Natural killer cell (primary cell): ENCODE data around the gene CYP8B1. TPM values are rescaled to one million over a fixed set of nuclear protein-coding genes. Genes with fewer than 3 reads are reported as not detected.

Experiments used
- ATAC-seq, 3 donors: fragments of 150-1000 bp in 2 of 3; fragments of 200-7000 bp in 1 of 3; cut with Tn5 transposase; 1 replicate in 1 of 3; 2 replicates in 2 of 3; pipeline ENCODE4 v1.10.0; 2021; ENCODE audit warnings: mild to moderate bottlenecking in 2 of 3, moderate library complexity in 2 of 3
- DNase-seq, 2 donors: peaks; one replicate each; pipeline versions ENCODE4 v3.0.0 to v3.0.0-alpha.2; 2013 to 2021; ENCODE audit warnings: mixed read lengths in 1 of 2
- H3K27ac ChIP-seq: one replicate; pipeline ENCODE4 v1.5.1; 2013; ENCODE audit warnings: mild to moderate bottlenecking, low read length
- H3K27me3 ChIP-seq: one replicate; pipeline ENCODE4 v1.6.1; 2013; ENCODE audit warnings: low read length; ENCODE audit not compliant: control insufficient read depth, insufficient read depth
- H3K36me3 ChIP-seq: one replicate; pipeline ENCODE4 v1.6.1; 2013; ENCODE audit warnings: low read length; ENCODE audit not compliant: control insufficient read depth, insufficient read depth
- H3K4me1 ChIP-seq: one replicate; pipeline ENCODE4 v1.6.1; 2013; ENCODE audit warnings: low read length; ENCODE audit not compliant: control insufficient read depth, insufficient read depth
- H3K4me3 ChIP-seq: one replicate; pipeline ENCODE4 v1.5.1; 2013; ENCODE audit warnings: low read length
- H3K9me3 ChIP-seq: one replicate; pipeline ENCODE4 v1.6.1; 2013; ENCODE audit warnings: low read length; ENCODE audit not compliant: control insufficient read depth, insufficient read depth
- H3K27ac Mint-ChIP-seq, 2 donors: one replicate each; pipeline ENCODE4 v1.8.0; 2022; ENCODE audit warnings: mild to moderate bottlenecking in 2 of 2, mixed read lengths in 2 of 2, moderate library complexity in 1 of 2
- H3K27me3 Mint-ChIP-seq, 2 donors: one replicate each; pipeline ENCODE4 v1.8.0; 2022; ENCODE audit warnings: low read depth in 2 of 2, mixed read lengths in 2 of 2
- H3K36me3 Mint-ChIP-seq: one replicate; pipeline ENCODE4 v1.8.0; 2022; ENCODE audit warnings: mixed read lengths
- H3K4me1 Mint-ChIP-seq, 2 donors: one replicate each; pipeline ENCODE4 v1.8.0; 2022; ENCODE audit warnings: mixed read lengths in 2 of 2
- H3K4me3 Mint-ChIP-seq: one replicate; pipeline ENCODE4 v1.8.0; 2022; ENCODE audit warnings: mild to moderate bottlenecking, moderate library complexity, mixed read lengths
- H3K9me3 Mint-ChIP-seq, 2 donors: one replicate each; pipeline ENCODE4 v1.8.0; 2022; ENCODE audit warnings: mixed read lengths in 2 of 2
- WGBS: methylation state at CpG from one replicate; pipeline ENCODE4 v1.1.7; 2013; ENCODE audit warnings: missing lambda C conversion rate; ENCODE audit not compliant: insufficient coverage; 5-methylcytosine and 5-hydroxymethylcytosine counted together
- intact Hi-C: fragments of 100-400 bp; cut with micrococcal nuclease; formaldehyde crosslinking; loops from one replicate; pipeline ENCODE4 v1.14.2; 2022
- total RNA-seq, 4 donors: library from RNA; stranded (reverse); fragments of 120-200 nt in 1 of 4; gene quantifications; one replicate each; pipeline versions ENCODE4 v1.2.3 to v1.2.4, GENCODE V29; 2013 to 2022
- TF ChIP-seq, protein P1 (sequence below): fragments of 200-600 bp; IDR thresholded peaks from one replicate; pipeline ENCODE4 v1.8.0; 2022; ENCODE audit warnings: antibody characterized with exemption

The CYP8B1 gene
- total RNA-seq, 3 donors from 2014 or later (not counting 1 experiment from before 2014, with no cell fraction given), result not detected

DNA sequence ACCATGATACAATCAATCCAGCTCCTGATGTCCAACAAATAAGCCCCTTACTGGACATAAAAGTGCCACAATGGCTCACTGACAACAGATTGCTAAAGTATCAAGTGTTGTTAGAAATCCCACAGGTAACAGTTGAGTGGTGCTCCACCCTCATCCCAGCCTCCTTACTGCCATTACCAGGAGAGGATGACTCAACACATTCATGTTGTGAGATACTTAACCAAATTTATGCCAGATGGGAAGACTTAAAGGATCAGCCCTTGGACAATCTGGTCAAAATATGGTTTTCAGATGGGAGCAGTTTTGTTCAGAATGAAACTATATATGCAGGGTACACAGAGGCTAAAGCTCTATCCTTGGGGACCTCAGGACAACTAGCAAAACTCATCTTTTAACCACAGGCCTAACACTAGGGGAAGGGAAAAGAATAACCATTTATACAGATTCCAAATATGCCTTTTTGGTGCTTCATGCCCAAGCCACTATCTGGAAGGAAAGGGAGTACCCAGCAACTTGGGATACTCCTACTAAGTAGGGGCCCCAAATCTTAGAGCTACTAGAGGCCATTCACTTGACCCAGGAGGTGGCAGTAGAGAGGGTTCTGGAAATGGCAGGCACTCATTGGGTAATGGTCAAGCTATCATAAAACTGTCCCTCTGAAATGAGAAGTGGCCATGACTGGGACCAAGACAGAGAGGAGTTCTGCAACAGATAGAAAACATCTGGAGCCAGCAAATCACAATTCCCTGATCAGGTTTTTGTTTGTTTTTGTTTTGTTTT is 23.4 kb upstream of the CYP8B1 start:
- Histone ChIP-seq H3K36me3 (no peaks in the 10 kb centered on the region), H3K4me3 (no peak overlapping the region), H3K4me1 (no peaks in the 10 kb centered on the region), H3K27me3 (peaks cover 3% of the 10 kb centered on the region), H3K27ac (no peak overlapping the region), H3K9me3 (no peaks in the 10 kb centered on the region)
- intact Hi-C loops, result no loop called here
- Mint-ChIP-seq H3K4me3 (no peak overlapping the region), H3K27me3 (peaks cover 17 to 21% of the 10 kb centered on the region in 2 donors), H3K4me1 (no peaks in the 10 kb centered on the region), H3K9me3 (peaks cover under 1 to 5% of the 10 kb centered on the region in 2 donors), H3K27ac (no peak overlapping the region), H3K36me3 (peaks cover 6% of the 10 kb centered on the region)
- no peak for ATAC-seq
- DNase-seq, result no peak
- TF ChIP-seq, protein P1, sequence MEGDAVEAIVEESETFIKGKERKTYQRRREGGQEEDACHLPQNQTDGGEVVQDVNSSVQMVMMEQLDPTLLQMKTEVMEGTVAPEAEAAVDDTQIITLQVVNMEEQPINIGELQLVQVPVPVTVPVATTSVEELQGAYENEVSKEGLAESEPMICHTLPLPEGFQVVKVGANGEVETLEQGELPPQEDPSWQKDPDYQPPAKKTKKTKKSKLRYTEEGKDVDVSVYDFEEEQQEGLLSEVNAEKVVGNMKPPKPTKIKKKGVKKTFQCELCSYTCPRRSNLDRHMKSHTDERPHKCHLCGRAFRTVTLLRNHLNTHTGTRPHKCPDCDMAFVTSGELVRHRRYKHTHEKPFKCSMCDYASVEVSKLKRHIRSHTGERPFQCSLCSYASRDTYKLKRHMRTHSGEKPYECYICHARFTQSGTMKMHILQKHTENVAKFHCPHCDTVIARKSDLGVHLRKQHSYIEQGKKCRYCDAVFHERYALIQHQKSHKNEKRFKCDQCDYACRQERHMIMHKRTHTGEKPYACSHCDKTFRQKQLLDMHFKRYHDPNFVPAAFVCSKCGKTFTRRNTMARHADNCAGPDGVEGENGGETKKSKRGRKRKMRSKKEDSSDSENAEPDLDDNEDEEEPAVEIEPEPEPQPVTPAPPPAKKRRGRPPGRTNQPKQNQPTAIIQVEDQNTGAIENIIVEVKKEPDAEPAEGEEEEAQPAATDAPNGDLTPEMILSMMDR, result no peak

DNA sequence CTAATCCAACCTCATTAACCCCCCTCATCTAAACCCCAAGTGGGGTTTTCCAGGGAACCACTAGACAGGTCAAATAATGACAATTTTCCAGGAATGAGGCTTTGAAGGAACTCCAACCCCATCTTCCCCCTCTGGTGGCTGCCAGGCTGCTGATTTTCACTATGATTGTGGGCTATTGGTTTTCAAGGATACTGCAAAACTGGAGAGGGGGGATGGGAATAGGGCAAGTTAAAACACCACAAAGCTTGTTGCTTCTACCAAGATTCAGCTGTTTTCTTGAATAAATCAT is 19.8 kb upstream of the CYP8B1 start:
- Mint-ChIP-seq H3K36me3 (no peaks in the 10 kb centered on the region), H3K9me3 (no peaks in the 10 kb centered on the region), H3K27ac (no peak overlapping the region), H3K4me3 (no peak overlapping the region), H3K27me3 (peaks cover 18 to 21% of the 10 kb centered on the region in 2 donors), H3K4me1 (peaks cover 0 to under 1% of the 10 kb centered on the region in 2 donors)
- TF ChIP-seq, protein P1, result no peak
- Histone ChIP-seq H3K27me3 (no peaks in the 10 kb centered on the region), H3K36me3 (no peaks in the 10 kb centered on the region), H3K4me3 (no peak overlapping the region), H3K27ac (no peak overlapping the region), H3K9me3 (no peaks in the 10 kb centered on the region), H3K4me1 (no peaks in the 10 kb centered on the region)
- intact Hi-C loops, result no loop called here
- no peak for ATAC-seq
- no peak for DNase-seq

DNA sequence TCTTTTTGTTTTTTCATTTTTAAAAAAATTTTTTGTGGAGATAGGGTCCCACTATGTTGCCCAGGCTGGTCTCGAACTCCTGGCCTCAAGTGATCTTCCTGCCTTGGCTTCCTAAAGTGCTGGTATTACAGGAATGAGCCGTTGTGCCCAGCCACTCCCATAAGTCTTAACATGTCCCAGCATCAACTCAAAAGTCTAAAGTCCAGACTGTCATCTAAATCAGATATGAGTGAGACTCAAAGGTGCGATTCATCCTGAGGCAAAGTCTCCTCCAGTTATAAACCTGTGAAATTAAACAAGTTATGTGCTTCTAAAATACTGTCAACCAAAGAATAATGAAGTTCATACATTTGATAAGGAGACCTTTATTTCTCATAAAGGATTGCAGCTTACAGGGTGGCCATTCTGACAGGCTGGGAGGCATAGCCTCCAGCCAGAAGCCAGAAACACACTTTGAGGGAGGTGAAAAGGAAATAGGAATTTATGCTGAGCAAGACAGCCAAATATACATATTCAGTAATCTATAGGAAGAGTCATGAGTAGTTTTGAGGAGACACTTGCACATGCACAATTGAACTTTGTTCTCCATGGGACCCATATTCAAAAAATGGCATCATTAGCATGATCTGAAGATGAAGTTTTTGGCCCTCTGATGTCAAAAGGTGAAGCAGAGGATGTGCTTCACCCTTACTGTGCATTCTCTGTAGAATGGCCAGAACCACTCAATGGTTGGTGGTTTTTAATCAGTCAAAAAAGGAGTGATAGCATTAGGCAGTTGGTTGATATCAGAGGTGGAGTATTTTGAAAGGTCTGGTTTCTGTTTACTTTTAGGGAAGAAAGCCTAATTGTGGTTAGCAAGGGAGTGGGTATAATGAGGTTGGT is 19.3 kb upstream of the CYP8B1 start:
- intact Hi-C loops, result no loop called here
- 89% methylated on average over 3 of the region's 3 CpGs for WGBS
- H3K4me3 Mint-ChIP-seq, result no peak overlapping the region
- TF ChIP-seq, protein P1, result no peak
- Histone ChIP-seq H3K27ac (no peak overlapping the region), H3K4me3 (no peak overlapping the region), H3K9me3 (no peaks in the 10 kb centered on the region), H3K27me3 (no peaks in the 10 kb centered on the region), H3K4me1 (no peaks in the 10 kb centered on the region), H3K36me3 (no peaks in the 10 kb centered on the region)
- ATAC-seq, result peak in 1 of 3 donors; percentile 37
- no peak overlapping the region for H3K27ac Mint-ChIP-seq
- no peaks in the 10 kb centered on the region for H3K36me3 Mint-ChIP-seq
- H3K27me3 Mint-ChIP-seq, result peaks cover 18 to 21% of the 10 kb centered on the region in 2 donors
- H3K4me1 Mint-ChIP-seq, result peaks cover 3 to 6% of the 10 kb centered on the region in 2 donors
- no peak for DNase-seq
- no peaks in the 10 kb centered on the region for H3K9me3 Mint-ChIP-seq
